Transverse colon (tissue), 4 donors: ENCODE data around the gene RTF1.

Source experiments
- POLR2A ChIP-seq: fragments of 450-650 bp; IDR thresholded peaks from one replicate; pipeline ENCODE4 v1.6.1; 2016; ENCODE audit warnings: antibody characterized with exemption, mild to moderate bottlenecking, moderate library complexity
- POLR2AphosphoS5 ChIP-seq, 3 donors: sonication (generic); formaldehyde crosslinking; IDR thresholded peaks; one replicate each; pipeline ENCODE4 v1.6.1; 2016; ENCODE audit warnings: antibody characterized with exemption in 3 of 3
- TF ChIP-seq, protein P1 (sequence below), 5 experiments: fragments of 200-600 bp in 3 of 5; fragments of 450-650 bp in 2 of 5; sonication (generic) in 3 of 5; IDR thresholded peaks; 1 replicate in 2 of 5; 2 replicates in 3 of 5; pipeline ENCODE4 v1.5.1; 2016 to 2017; ENCODE audit warnings: antibody characterized with exemption in 5 of 5, inconsistent platforms in 3 of 5, mild to moderate bottlenecking in 2 of 5, moderate library complexity in 1 of 5

- no peak for TF ChIP-seq POLR2A
- TF ChIP-seq, protein P1, sequence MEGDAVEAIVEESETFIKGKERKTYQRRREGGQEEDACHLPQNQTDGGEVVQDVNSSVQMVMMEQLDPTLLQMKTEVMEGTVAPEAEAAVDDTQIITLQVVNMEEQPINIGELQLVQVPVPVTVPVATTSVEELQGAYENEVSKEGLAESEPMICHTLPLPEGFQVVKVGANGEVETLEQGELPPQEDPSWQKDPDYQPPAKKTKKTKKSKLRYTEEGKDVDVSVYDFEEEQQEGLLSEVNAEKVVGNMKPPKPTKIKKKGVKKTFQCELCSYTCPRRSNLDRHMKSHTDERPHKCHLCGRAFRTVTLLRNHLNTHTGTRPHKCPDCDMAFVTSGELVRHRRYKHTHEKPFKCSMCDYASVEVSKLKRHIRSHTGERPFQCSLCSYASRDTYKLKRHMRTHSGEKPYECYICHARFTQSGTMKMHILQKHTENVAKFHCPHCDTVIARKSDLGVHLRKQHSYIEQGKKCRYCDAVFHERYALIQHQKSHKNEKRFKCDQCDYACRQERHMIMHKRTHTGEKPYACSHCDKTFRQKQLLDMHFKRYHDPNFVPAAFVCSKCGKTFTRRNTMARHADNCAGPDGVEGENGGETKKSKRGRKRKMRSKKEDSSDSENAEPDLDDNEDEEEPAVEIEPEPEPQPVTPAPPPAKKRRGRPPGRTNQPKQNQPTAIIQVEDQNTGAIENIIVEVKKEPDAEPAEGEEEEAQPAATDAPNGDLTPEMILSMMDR (IDR thresholded peaks at IDR 0.05) = no peak
- no peak for TF ChIP-seq POLR2AphosphoS5 (IDR thresholded peaks at IDR 0.05)
Measured at GRCh38 chr15:41511331-41511898, 94.5 kb downstream of the RTF1 start.
